ENCODE data around the gene NMT1. TPM values are rescaled to one million over a fixed set of nuclear protein-coding genes. Genes with fewer than 3 reads are reported as not detected.

The NMT1 gene
- total RNA-seq, 1 experiment from 2014 or later: 152 TPM

DNA sequence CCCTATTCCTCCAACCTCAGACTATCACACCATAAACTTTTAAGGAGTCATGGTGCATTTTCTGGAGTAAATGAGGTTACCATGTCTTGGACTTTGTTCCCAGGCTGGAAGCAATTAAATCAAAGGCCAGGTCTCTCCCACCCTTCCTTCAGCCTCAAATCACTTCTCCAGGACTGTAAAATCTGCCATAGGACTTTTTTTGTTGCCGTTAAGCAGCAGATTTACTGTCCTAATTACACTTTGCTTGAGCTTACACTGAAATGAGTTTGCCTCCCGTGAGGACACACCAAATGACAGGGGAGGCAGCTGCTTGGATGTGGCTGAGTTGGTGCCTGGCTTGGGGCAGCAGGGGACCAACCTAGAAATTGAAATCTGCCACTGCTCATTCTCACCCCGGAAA is 24.4 kb upstream of the NMT1 start (continued):
- TF ChIP-seq, protein P1, sequence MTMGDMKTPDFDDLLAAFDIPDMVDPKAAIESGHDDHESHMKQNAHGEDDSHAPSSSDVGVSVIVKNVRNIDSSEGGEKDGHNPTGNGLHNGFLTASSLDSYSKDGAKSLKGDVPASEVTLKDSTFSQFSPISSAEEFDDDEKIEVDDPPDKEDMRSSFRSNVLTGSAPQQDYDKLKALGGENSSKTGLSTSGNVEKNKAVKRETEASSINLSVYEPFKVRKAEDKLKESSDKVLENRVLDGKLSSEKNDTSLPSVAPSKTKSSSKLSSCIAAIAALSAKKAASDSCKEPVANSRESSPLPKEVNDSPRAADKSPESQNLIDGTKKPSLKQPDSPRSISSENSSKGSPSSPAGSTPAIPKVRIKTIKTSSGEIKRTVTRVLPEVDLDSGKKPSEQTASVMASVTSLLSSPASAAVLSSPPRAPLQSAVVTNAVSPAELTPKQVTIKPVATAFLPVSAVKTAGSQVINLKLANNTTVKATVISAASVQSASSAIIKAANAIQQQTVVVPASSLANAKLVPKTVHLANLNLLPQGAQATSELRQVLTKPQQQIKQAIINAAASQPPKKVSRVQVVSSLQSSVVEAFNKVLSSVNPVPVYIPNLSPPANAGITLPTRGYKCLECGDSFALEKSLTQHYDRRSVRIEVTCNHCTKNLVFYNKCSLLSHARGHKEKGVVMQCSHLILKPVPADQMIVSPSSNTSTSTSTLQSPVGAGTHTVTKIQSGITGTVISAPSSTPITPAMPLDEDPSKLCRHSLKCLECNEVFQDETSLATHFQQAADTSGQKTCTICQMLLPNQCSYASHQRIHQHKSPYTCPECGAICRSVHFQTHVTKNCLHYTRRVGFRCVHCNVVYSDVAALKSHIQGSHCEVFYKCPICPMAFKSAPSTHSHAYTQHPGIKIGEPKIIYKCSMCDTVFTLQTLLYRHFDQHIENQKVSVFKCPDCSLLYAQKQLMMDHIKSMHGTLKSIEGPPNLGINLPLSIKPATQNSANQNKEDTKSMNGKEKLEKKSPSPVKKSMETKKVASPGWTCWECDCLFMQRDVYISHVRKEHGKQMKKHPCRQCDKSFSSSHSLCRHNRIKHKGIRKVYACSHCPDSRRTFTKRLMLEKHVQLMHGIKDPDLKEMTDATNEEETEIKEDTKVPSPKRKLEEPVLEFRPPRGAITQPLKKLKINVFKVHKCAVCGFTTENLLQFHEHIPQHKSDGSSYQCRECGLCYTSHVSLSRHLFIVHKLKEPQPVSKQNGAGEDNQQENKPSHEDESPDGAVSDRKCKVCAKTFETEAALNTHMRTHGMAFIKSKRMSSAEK (CRISPR knock-in tag; IDR thresholded peaks at IDR 0.05; ENCODE audit: borderline replicate concordance): no peak
- TF ChIP-seq, protein P2, sequence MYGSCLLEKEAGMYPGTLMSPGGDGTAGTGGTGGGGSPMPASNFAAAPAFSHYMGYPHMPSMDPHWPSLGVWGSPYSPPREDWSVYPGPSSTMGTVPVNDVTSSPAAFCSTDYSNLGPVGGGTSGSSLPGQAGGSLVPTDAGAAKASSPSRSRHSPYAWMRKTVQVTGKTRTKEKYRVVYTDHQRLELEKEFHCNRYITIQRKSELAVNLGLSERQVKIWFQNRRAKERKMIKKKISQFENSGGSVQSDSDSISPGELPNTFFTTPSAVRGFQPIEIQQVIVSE (CRISPR knock-in tag; IDR thresholded peaks at IDR 0.05; ENCODE audit: borderline replicate concordance): no peak
- TF ChIP-seq NFYB (CRISPR knock-in tag; conservative IDR thresholded peaks at IDR 0.05; ENCODE audit: low read depth) (no peak), ZNF219 (CRISPR knock-in tag; IDR thresholded peaks at IDR 0.05; ENCODE audit: borderline replicate concordance) (no peak)
- TF ChIP-seq, protein P3, sequence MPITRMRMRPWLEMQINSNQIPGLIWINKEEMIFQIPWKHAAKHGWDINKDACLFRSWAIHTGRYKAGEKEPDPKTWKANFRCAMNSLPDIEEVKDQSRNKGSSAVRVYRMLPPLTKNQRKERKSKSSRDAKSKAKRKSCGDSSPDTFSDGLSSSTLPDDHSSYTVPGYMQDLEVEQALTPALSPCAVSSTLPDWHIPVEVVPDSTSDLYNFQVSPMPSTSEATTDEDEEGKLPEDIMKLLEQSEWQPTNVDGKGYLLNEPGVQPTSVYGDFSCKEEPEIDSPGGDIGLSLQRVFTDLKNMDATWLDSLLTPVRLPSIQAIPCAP (CRISPR knock-in tag; IDR thresholded peaks at IDR 0.05): no peak

DNA sequence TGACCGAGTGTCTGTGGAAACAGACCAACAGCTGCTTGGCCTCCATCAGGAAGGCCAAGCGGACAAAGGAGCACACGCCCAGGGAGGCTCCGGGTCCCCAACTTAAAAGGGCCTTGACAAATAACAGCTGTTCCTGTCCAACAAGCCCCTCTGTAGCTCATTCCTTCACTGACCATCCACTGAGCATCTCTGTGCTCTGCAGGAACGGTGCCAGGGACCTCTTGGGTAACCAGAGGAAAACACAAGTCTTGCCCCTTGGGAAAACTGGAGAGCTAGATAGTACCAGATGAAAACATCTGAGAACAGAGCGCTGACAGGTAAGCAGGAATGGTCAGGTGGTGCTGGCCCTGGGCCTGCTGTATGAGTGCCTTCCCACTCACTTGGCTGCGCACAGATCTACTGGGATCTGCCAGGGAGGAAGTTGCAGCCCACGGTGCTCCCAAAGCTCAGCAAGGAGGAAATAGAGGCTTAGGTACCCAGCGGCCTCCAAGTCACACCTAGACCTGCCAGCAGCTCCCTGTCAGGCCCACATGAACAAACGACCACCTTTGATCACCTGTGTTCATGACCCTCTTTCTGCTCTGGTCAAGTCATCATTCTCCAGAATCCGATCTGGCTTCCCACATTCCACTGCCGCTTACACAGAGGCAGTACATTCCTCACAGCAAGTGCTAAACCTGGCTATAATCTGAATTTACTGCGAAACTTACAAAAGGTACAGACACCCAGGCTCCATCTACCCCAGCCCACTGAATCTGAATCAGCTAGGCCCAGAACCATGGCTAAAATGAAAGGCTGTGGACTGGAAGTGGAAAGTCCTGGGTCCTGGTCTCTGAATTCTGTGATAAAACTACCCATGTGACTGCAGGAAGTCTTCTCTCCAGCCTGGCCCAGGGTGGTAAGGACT is 22.1 kb upstream of the NMT1 start:
- no peak for TF ChIP-seq SP1 (CRISPR knock-in tag; conservative IDR thresholded peaks at IDR 0.05)
- TF ChIP-seq, protein P4, sequence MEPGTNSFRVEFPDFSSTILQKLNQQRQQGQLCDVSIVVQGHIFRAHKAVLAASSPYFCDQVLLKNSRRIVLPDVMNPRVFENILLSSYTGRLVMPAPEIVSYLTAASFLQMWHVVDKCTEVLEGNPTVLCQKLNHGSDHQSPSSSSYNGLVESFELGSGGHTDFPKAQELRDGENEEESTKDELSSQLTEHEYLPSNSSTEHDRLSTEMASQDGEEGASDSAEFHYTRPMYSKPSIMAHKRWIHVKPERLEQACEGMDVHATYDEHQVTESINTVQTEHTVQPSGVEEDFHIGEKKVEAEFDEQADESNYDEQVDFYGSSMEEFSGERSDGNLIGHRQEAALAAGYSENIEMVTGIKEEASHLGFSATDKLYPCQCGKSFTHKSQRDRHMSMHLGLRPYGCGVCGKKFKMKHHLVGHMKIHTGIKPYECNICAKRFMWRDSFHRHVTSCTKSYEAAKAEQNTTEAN (CRISPR knock-in tag; IDR thresholded peaks at IDR 0.05): no peak
- no peak for TF ChIP-seq ELF4 (CRISPR knock-in tag; IDR thresholded peaks at IDR 0.05; ENCODE audit: low read depth)
- TF ChIP-seq, protein P3 (CRISPR knock-in tag; IDR thresholded peaks at IDR 0.05): no peak
- TF ChIP-seq KAT7 (CRISPR knock-in tag; IDR thresholded peaks at IDR 0.05; ENCODE audit: borderline replicate concordance): no peak
- TF ChIP-seq NR3C1 (CRISPR knock-in tag; conservative IDR thresholded peaks at IDR 0.05; ENCODE audit: low read depth): no peak
- TF ChIP-seq, protein P5, sequence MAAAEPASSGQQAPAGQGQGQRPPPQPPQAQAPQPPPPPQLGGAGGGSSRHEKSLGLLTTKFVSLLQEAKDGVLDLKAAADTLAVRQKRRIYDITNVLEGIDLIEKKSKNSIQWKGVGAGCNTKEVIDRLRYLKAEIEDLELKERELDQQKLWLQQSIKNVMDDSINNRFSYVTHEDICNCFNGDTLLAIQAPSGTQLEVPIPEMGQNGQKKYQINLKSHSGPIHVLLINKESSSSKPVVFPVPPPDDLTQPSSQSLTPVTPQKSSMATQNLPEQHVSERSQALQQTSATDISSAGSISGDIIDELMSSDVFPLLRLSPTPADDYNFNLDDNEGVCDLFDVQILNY (CRISPR knock-in tag; IDR thresholded peaks at IDR 0.05): no peak
- TF ChIP-seq OVOL2 (CRISPR knock-in tag; IDR thresholded peaks at IDR 0.05; ENCODE audit: borderline replicate concordance): no peak
- TF ChIP-seq, protein P6, sequence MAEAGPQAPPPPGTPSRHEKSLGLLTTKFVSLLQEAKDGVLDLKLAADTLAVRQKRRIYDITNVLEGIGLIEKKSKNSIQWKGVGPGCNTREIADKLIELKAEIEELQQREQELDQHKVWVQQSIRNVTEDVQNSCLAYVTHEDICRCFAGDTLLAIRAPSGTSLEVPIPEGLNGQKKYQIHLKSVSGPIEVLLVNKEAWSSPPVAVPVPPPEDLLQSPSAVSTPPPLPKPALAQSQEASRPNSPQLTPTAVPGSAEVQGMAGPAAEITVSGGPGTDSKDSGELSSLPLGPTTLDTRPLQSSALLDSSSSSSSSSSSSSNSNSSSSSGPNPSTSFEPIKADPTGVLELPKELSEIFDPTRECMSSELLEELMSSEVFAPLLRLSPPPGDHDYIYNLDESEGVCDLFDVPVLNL (CRISPR knock-in tag; IDR thresholded peaks at IDR 0.05; ENCODE audit: borderline replicate concordance, low read depth): no peak
- TF ChIP-seq, protein P7, sequence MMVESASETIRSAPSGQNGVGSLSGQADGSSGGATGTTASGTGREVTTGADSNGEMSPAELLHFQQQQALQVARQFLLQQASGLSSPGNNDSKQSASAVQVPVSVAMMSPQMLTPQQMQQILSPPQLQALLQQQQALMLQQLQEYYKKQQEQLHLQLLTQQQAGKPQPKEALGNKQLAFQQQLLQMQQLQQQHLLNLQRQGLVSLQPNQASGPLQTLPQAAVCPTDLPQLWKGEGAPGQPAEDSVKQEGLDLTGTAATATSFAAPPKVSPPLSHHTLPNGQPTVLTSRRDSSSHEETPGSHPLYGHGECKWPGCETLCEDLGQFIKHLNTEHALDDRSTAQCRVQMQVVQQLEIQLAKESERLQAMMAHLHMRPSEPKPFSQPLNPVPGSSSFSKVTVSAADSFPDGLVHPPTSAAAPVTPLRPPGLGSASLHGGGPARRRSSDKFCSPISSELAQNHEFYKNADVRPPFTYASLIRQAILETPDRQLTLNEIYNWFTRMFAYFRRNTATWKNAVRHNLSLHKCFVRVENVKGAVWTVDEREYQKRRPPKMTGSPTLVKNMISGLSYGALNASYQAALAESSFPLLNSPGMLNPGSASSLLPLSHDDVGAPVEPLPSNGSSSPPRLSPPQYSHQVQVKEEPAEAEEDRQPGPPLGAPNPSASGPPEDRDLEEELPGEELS (CRISPR knock-in tag; IDR thresholded peaks at IDR 0.05): no peak
- TF ChIP-seq, protein P8, sequence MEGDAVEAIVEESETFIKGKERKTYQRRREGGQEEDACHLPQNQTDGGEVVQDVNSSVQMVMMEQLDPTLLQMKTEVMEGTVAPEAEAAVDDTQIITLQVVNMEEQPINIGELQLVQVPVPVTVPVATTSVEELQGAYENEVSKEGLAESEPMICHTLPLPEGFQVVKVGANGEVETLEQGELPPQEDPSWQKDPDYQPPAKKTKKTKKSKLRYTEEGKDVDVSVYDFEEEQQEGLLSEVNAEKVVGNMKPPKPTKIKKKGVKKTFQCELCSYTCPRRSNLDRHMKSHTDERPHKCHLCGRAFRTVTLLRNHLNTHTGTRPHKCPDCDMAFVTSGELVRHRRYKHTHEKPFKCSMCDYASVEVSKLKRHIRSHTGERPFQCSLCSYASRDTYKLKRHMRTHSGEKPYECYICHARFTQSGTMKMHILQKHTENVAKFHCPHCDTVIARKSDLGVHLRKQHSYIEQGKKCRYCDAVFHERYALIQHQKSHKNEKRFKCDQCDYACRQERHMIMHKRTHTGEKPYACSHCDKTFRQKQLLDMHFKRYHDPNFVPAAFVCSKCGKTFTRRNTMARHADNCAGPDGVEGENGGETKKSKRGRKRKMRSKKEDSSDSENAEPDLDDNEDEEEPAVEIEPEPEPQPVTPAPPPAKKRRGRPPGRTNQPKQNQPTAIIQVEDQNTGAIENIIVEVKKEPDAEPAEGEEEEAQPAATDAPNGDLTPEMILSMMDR (IDR thresholded peaks at IDR 0.05): no peak
- TF ChIP-seq, protein P2 (CRISPR knock-in tag; IDR thresholded peaks at IDR 0.05; ENCODE audit: borderline replicate concordance): no peak
- Mint-ChIP-seq H3K9me3 (no peaks in the 10 kb centered on the region), H3K27ac (peak overlapping the region; percentile 88), H3K36me3 (peaks cover 5% of the 10 kb centered on the region), H3K4me3 (no peak overlapping the region), H3K4me1 (peaks cover 34% of the 10 kb centered on the region), H3K27me3 (ENCODE audit: low read depth) (no peaks in the 10 kb centered on the region)
- DNase-seq (ENCODE audit: low spot score) (no peak), ATAC-seq (no peak)
- CTCF ChIA-PET: interaction anchor here (0.5 to 2.1 kb wide), 6 partner anchors 10 to 128 kb away, joined by 3 to 24 read pairs (median 4); partner anchors contain the start of gene C1QL1
- POLR2A ChIA-PET: interaction anchor here (0.5 to 1.3 kb wide), 2 partner anchors 22 to 67 kb away, joined by 3 to 5 read pairs; partner anchors contain the start of gene NMT1
